Spleen (tissue), 11 donors: ENCODE results near the gene SPG11. TPM values are rescaled to one million over a fixed set of nuclear protein-coding genes. Genes with fewer than 3 reads are reported as not detected.

Experiments used
- DNase-seq: peaks from one replicate; pipeline ENCODE4 v3.0.0-alpha.2; 2020
- H3K27ac ChIP-seq, 8 donors: fragments of 200-600 bp; sonication (generic) in 7 of 8; 1 replicate in 4 of 8; 2 replicates in 4 of 8; pipeline versions ENCODE4 v1.5.0 to v1.8.0; 2016 to 2021; ENCODE audit warnings: inconsistent platforms in 4 of 8, mild to moderate bottlenecking in 4 of 8, moderate library complexity in 1 of 8
- H3K27me3 ChIP-seq, 7 donors: fragments of 200-600 bp; sonication (generic) in 6 of 7; replicated peaks in 1 of 7; 1 replicate in 4 of 7; 2 replicates in 3 of 7; pipeline versions ENCODE4 v1.5.0 to v1.8.0; 2016 to 2021; ENCODE audit warnings: inconsistent platforms in 3 of 7, mild to moderate bottlenecking in 1 of 7
- H3K36me3 ChIP-seq, 6 donors: fragments of 200-600 bp; sonication (generic) in 5 of 6; 1 replicate in 4 of 6; 2 replicates in 2 of 6; pipeline versions ENCODE4 v1.5.0 to v1.8.0; 2016 to 2021; ENCODE audit warnings: inconsistent platforms in 2 of 6
- H3K4me1 ChIP-seq, 6 donors: fragments of 200-600 bp; sonication (generic) in 5 of 6; 1 replicate in 3 of 6; 2 replicates in 3 of 6; pipeline versions ENCODE4 v1.5.0 to v1.8.0; 2016 to 2021; ENCODE audit warnings: inconsistent platforms in 3 of 6
- H3K4me3 ChIP-seq, 8 donors: fragments of 200-600 bp; sonication (generic) in 7 of 8; 1 replicate in 4 of 8; 2 replicates in 4 of 8; pipeline versions ENCODE4 v1.5.0 to v1.8.0; 2016 to 2021; ENCODE audit warnings: inconsistent platforms in 4 of 8, mild to moderate bottlenecking in 4 of 8, moderate library complexity in 2 of 8
- H3K9me3 ChIP-seq, 8 donors: fragments of 200-600 bp; sonication (generic) in 7 of 8; 1 replicate in 4 of 8; 2 replicates in 4 of 8; pipeline versions ENCODE4 v1.5.0 to v1.8.0; 2016 to 2021; ENCODE audit warnings: inconsistent platforms in 4 of 8
- POLR2A ChIP-seq, 3 donors: fragments of 450-650 bp; IDR thresholded peaks; one replicate each; pipeline ENCODE4 v1.5.1; 2017; ENCODE audit warnings: antibody characterized with exemption in 3 of 3, mild to moderate bottlenecking in 1 of 3
- POLR2AphosphoS5 ChIP-seq, 3 donors: sonication (generic); formaldehyde crosslinking; IDR thresholded peaks; one replicate each; pipeline ENCODE4 v1.5.1; 2017; ENCODE audit warnings: antibody characterized with exemption in 3 of 3
- WGBS, 5 donors: extraction: QIAGEN DNeasy Blood & Tissue Kit in 3 of 5; methylation state at CpG; one replicate each; pipeline versions ENCODE4 v1.1.5 to v1.1.7; 2013 to 2018; 5-methylcytosine and 5-hydroxymethylcytosine counted together
- intact Hi-C: fragments of 100-400 bp; cut with DNase I; formaldehyde crosslinking; loops from one replicate; pipeline ENCODE4 v1.15.0; 2023; ENCODE audit warnings: low total_unique reads
- polyA plus RNA-seq, 3 donors: library from polyadenylated mRNA; stranded (reverse); fragments of 200-250 nt; gene quantifications; one replicate each; pipeline ENCODE4 v1.2.1, GENCODE V29; 2013
- total RNA-seq, 7 donors: library from RNA; depleted of rRNA in 3 of 7; stranded (reverse); fragments of >200 nt in 3 of 7; fragmentation: NEBNext Ultra II Directional in 4 of 7; extraction: Animal tissue kit (Norgen Biotek cat#: 25700) in 4 of 7; gene quantifications; one replicate each; pipeline versions ENCODE4 v1.1.0 to v1.2.1, GENCODE V29; 2016 to 2021
- TF ChIP-seq, protein P1 (sequence below), 11 experiments: fragments of 200-600 bp in 7 of 11; fragments of 450-650 bp in 4 of 11; sonication (generic) in 4 of 11; IDR thresholded peaks in 8 of 11; conservative IDR thresholded peaks in 3 of 11; 1 replicate in 7 of 11; 2 replicates in 4 of 11; pipeline versions ENCODE4 v1.4.0 to v1.8.0; 2016 to 2021; ENCODE audit warnings: antibody characterized with exemption in 11 of 11, inconsistent platforms in 4 of 11, mild to moderate bottlenecking in 1 of 11
- donor health status: healthy with polysubstance abuse.
- donor health status: DM: no; HTN: no; CAD: no; lungs with moderate emphysema.
- donor health status: DM: no; HTN: no; CAD: no.
- donor health status: Bipolar disorder and iron deficiency.
- donor health status: healthy.
- donor health status: DM: no; HTN: no; CAD: no.
- donor health status: DM: yes; HTN: yes; CAD: no.

The SPG11 gene
- total and polyA plus RNA-seq, 10 donors: 37.4 to 218 (median 143) TPM

DNA sequence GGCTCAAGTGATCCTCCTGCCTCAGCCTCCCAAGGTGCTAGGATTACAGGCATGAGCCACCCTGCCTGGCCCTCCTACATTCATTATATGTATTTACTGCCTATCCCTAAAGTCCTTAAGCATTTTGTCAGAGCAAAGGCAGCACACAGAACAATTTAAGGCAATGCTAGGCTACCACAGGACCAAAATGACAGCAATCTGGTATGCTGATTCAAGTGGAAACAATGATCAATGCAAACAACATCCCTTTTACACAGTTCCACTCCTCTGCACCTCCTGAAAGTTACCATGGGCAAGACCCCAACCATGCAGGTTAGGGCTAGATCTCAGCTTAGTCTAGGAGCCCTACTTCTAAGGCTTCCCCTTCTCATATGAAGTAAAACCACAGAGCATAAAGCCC is 40.3 kb downstream of the SPG11 start:
- Histone ChIP-seq H3K27ac (no peak overlapping the region), H3K36me3 (peaks cover 2 to 100% (median 92%) of the 10 kb centered on the region in 6 donors), H3K4me1 (no peaks in the 10 kb centered on the region), H3K27me3 (no peaks in the 10 kb centered on the region), H3K9me3 (no peaks in the 10 kb centered on the region), H3K4me3 (no peak overlapping the region)
- no peak for DNase-seq
- intact Hi-C loops: no loop called here
- TF ChIP-seq POLR2AphosphoS5 (IDR thresholded peaks at IDR 0.05) (no peak), POLR2A (IDR thresholded peaks at IDR 0.05) (no peak)
- TF ChIP-seq, protein P1, sequence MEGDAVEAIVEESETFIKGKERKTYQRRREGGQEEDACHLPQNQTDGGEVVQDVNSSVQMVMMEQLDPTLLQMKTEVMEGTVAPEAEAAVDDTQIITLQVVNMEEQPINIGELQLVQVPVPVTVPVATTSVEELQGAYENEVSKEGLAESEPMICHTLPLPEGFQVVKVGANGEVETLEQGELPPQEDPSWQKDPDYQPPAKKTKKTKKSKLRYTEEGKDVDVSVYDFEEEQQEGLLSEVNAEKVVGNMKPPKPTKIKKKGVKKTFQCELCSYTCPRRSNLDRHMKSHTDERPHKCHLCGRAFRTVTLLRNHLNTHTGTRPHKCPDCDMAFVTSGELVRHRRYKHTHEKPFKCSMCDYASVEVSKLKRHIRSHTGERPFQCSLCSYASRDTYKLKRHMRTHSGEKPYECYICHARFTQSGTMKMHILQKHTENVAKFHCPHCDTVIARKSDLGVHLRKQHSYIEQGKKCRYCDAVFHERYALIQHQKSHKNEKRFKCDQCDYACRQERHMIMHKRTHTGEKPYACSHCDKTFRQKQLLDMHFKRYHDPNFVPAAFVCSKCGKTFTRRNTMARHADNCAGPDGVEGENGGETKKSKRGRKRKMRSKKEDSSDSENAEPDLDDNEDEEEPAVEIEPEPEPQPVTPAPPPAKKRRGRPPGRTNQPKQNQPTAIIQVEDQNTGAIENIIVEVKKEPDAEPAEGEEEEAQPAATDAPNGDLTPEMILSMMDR (IDR thresholded peaks at IDR 0.05 in 8 of 11, conservative IDR thresholded peaks at IDR 0.05 in 3 of 11): no peak

DNA sequence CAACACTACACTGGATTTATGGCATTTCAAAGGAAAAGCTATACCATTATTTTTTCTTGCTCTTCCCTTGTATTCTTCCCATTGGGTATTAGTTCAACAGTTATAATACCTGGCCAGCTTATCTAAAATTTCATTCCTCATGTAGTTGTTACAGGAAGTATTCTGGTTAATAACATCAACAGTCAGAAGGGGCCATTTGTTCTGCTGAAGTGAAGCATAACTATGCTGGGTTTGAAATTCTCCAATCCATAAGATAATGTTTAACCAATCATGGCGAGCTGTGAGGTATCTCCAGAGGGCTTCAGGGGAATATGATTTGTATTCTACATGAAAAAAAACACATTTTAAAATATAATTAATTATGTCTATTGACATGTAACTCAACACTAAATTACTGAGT is 43.4 kb downstream of the SPG11 start:
- H3K36me3 ChIP-seq: peaks cover under 1 to 100% (median 76%) of the 10 kb centered on the region in 6 donors
- 93 to 100% (median 97%) methylated on average over 1 of the region's 1 CpG for whole genome bisulfite sequencing, 5 donors
- H3K27ac ChIP-seq: no peak overlapping the region
- no peak overlapping the region for H3K4me3 ChIP-seq
- no peak for DNase-seq
- no peak for TF ChIP-seq POLR2AphosphoS5 (IDR thresholded peaks at IDR 0.05)
- TF ChIP-seq, protein P1 (IDR thresholded peaks at IDR 0.05 in 8 of 11, conservative IDR thresholded peaks at IDR 0.05 in 3 of 11): no peak
- no peak for TF ChIP-seq POLR2A (IDR thresholded peaks at IDR 0.05)
- intact Hi-C loops: no loop called here
- H3K9me3 ChIP-seq: no peaks in the 10 kb centered on the region
- H3K4me1 ChIP-seq: no peaks in the 10 kb centered on the region
- H3K27me3 ChIP-seq: no peaks in the 10 kb centered on the region

DNA sequence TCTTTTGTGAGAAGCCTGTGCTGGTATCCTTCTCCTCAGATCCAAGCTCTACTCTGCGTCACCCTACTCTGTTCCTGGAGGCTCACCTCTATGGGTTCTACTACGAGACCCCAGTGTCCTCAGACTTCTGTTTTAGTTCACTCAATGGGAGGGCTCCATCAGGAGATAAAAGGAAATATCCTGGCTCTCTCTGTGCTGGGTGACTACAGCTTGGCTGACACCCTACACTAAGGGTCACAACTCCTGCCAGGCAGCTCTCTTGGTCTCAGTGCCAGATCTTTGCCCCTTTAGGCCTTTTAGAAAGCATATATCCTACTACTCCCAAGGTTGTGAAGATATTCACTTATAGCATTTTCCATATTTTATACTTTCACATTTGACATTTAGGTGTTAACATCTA is 46.5 kb downstream of the SPG11 start:
- WGBS, 5 donors: 95 to 100% (median 98%) methylated on average over 2 of the region's 2 CpGs

DNA sequence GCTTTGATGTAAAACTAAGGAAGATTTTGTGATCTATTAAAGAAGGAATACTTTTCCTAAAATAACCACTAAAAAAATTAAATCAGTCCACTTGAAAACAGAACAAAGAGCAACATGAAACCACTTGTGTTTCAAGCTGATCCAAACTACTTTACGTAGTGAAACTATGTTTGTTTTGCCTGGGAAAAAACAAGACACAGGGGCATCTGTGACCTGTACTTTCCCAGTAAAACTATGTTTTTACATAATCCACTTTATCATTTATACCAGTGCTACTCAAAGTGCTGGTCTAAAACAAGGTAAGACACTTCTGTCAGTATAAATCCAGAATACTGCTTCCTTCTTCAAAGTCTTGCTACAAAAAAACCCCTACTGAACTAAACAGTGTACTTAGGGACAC is 56.7 kb downstream of the SPG11 start:
- Histone ChIP-seq H3K4me3 (no peak overlapping the region), H3K27me3 (no peaks in the 10 kb centered on the region), H3K36me3 (peaks cover 0 to 100% (median 69%) of the 10 kb centered on the region in 6 donors), H3K9me3 (no peaks in the 10 kb centered on the region), H3K27ac (no peak overlapping the region), H3K4me1 (no peaks in the 10 kb centered on the region)
- intact Hi-C loops: no loop called here
- DNase-seq: no peak
- TF ChIP-seq POLR2A (IDR thresholded peaks at IDR 0.05) (no peak), POLR2AphosphoS5 (IDR thresholded peaks at IDR 0.05) (no peak)
- TF ChIP-seq, protein P1 (IDR thresholded peaks at IDR 0.05 in 8 of 11, conservative IDR thresholded peaks at IDR 0.05 in 3 of 11): no peak
- WGBS, 5 donors: 89 to 100% (median 96%) methylated on average over 1 of the region's 1 CpG

More for the DNA sequence above, 46.5 kb downstream of the SPG11 start:
- TF ChIP-seq, protein P1 (IDR thresholded peaks at IDR 0.05 in 8 of 11, conservative IDR thresholded peaks at IDR 0.05 in 3 of 11): no peak
- TF ChIP-seq POLR2A (IDR thresholded peaks at IDR 0.05) (no peak), POLR2AphosphoS5 (IDR thresholded peaks at IDR 0.05) (no peak)
- H3K4me1 ChIP-seq: no peaks in the 10 kb centered on the region
- H3K27me3 ChIP-seq: no peaks in the 10 kb centered on the region
- no peaks in the 10 kb centered on the region for H3K9me3 ChIP-seq
- H3K27ac ChIP-seq: no peak overlapping the region
- intact Hi-C loops: no loop called here
- H3K4me3 ChIP-seq: no peak overlapping the region
- no peak for DNase-seq
- H3K36me3 ChIP-seq: peaks cover 0 to 100% (median 78%) of the 10 kb centered on the region in 6 donors
